ENCODE data around the gene CHCHD1. TPM values are rescaled to one million over a fixed set of nuclear protein-coding genes. Genes with fewer than 3 reads are reported as not detected.

Gene CHCHD1
- total and polyA plus RNA-seq, 2 donors (not counting 3 experiments of a cell fraction or from before 2014, with no cell fraction given) = 31.7 to 39.2 TPM

- no peak overlapping the region for H3K27ac ChIP-seq (ENCODE audit: insufficient read depth, low read depth, low read length)
- TF ChIP-seq EZH2 (IDR thresholded peaks at IDR 0.05; ENCODE audit: borderline replicate concordance, low read depth, low read length, severe bottlenecking) = no peak
- TF ChIP-seq POLR2AphosphoS5 (IDR thresholded peaks at IDR 0.05; ENCODE audit: insufficient read depth, low read depth, low read length) = no peak
- no peak for TF ChIP-seq JUN (IDR thresholded peaks at IDR 0.05; ENCODE audit: borderline replicate concordance, insufficient read depth, insufficient read length, low read depth)
- no peak for TF ChIP-seq FOS (IDR thresholded peaks at IDR 0.05; ENCODE audit: borderline replicate concordance, insufficient read depth, low read length)
- TF ChIP-seq GATA2 (IDR thresholded peaks at IDR 0.05; ENCODE audit: insufficient read depth, insufficient read length, low read depth, low read length) = no peak
- TF ChIP-seq MYC (IDR thresholded peaks at IDR 0.05; ENCODE audit: low read depth, low read length) = no peak
- no peak for TF ChIP-seq CTCF (IDR thresholded peaks at IDR 0.05; ENCODE audit: extremely low read depth in 1 of 2, insufficient read depth in 1 of 2, low read depth in 1 of 2, low read length in 2 of 2)
- no peak for TF ChIP-seq MAX (IDR thresholded peaks at IDR 0.05; ENCODE audit: insufficient read depth, insufficient read length)
- TF ChIP-seq POLR2A (IDR thresholded peaks at IDR 0.05; ENCODE audit: low read depth, low read length) = no peak
- CTCF ChIA-PET = no interaction called here
Measured at GRCh38 chr10:73803680-73804286, 21.9 kb downstream of the CHCHD1 start.

More at GRCh38 chr10:73803680-73804286, 21.9 kb downstream of the CHCHD1 start:
- H3K4me2 ChIP-seq (ENCODE audit: insufficient read depth, low read length) = no peak overlapping the region
- H3K9me3 ChIP-seq (replicated peaks; ENCODE audit: control insufficient read depth, insufficient read depth, low read length) = no peaks in the 10 kb centered on the region
- dilution Hi-C loops (cut with MboI; ENCODE audit: extremely low pct_ligation_motif_present, low sequenced_read_pairs) = no loop called here
- BruUV-seq (replicated peaks) = no TSS peak
- no peaks in the 10 kb centered on the region for H3K9me1 ChIP-seq (replicated peaks; ENCODE audit: control insufficient read depth, extremely low read depth, insufficient read depth, low read length)
- H3K36me3 ChIP-seq (ENCODE audit: control insufficient read depth in 2 of 2, extremely low read depth in 1 of 2, insufficient read depth in 2 of 2, low read length in 2 of 2) = peaks cover 21 to 49% of the 10 kb centered on the region in 2 experiments
- FAIRE-seq (no peak), DNase-seq (ENCODE audit: low read depth, low spot score) (no peak)
- H2AFZ ChIP-seq (ENCODE audit: low read depth, low read length) = no peak overlapping the region
- POLR2A ChIA-PET = no interaction called here
- no peaks in the 10 kb centered on the region for H3K4me1 ChIP-seq (ENCODE audit: control insufficient read depth, extremely low read depth, insufficient read depth, low read length)
- intact Hi-C loops (cut with micrococcal nuclease) = no loop called here
- H3K79me2 ChIP-seq (ENCODE audit: control insufficient read depth, insufficient read depth, low read length) = no peaks in the 10 kb centered on the region
- H3K9ac ChIP-seq (replicated peaks; ENCODE audit: extremely low read depth, insufficient read depth, low read length) = no peak overlapping the region
- no peaks in the 10 kb centered on the region for H4K20me1 ChIP-seq (replicated peaks; ENCODE audit: control insufficient read depth, extremely low read depth, insufficient read depth, low read length)
- no peaks in the 10 kb centered on the region for H3K27me3 ChIP-seq (ENCODE audit: control insufficient read depth in 2 of 2, insufficient read depth in 2 of 2, low read length in 2 of 2)
- no peak overlapping the region for H3K4me3 ChIP-seq (replicated peaks in 1 of 3; ENCODE audit: insufficient read depth in 1 of 3, low read depth in 1 of 3, low read length in 3 of 3)
